Subcutaneous abdominal adipose tissue (tissue), 5 donors: ENCODE measurements around the gene SMU1.

ENCODE experiments used
- H3K27ac ChIP-seq: one replicate; pipeline ENCODE4 v1.7.0; 2013; ENCODE audit warnings: low read depth, mild to moderate bottlenecking, inconsistent platforms, low read length, moderate library complexity
- H3K27me3 ChIP-seq, 5 donors: one replicate each; pipeline ENCODE4 v1.7.0; 2013; ENCODE audit warnings: low read length in 5 of 5, inconsistent platforms in 1 of 5; ENCODE audit not compliant: control insufficient read depth in 5 of 5, insufficient read depth in 4 of 5
- H3K36me3 ChIP-seq, 5 donors: one replicate each; pipeline ENCODE4 v1.7.0; 2013; ENCODE audit warnings: low read length in 5 of 5; ENCODE audit not compliant: control insufficient read depth in 5 of 5, insufficient read depth in 5 of 5
- H3K4me1 ChIP-seq, 5 donors: one replicate each; pipeline ENCODE4 v1.7.0; 2013; ENCODE audit warnings: low read length in 5 of 5, mild to moderate bottlenecking in 3 of 5, moderate library complexity in 1 of 5; ENCODE audit not compliant: control insufficient read depth in 5 of 5, insufficient read depth in 5 of 5
- H3K4me3 ChIP-seq, 5 donors: one replicate each; pipeline ENCODE4 v1.7.0; 2013; ENCODE audit warnings: low read length in 5 of 5, low read depth in 1 of 5
- H3K9ac ChIP-seq, 5 donors: one replicate each; pipeline ENCODE4 v1.7.0; 2013; ENCODE audit warnings: low read length in 5 of 5, mild to moderate bottlenecking in 4 of 5, moderate library complexity in 3 of 5
- H3K9me3 ChIP-seq, 5 donors: one replicate each; pipeline ENCODE4 v1.7.0; 2013; ENCODE audit warnings: low read length in 5 of 5; ENCODE audit not compliant: control insufficient read depth in 5 of 5
- donor health status: healthy.
- donor health status: healthy.
- donor health status: healthy.
- donor health status: healthy.
- donor health status: healthy.

Gene SMU1

DNA sequence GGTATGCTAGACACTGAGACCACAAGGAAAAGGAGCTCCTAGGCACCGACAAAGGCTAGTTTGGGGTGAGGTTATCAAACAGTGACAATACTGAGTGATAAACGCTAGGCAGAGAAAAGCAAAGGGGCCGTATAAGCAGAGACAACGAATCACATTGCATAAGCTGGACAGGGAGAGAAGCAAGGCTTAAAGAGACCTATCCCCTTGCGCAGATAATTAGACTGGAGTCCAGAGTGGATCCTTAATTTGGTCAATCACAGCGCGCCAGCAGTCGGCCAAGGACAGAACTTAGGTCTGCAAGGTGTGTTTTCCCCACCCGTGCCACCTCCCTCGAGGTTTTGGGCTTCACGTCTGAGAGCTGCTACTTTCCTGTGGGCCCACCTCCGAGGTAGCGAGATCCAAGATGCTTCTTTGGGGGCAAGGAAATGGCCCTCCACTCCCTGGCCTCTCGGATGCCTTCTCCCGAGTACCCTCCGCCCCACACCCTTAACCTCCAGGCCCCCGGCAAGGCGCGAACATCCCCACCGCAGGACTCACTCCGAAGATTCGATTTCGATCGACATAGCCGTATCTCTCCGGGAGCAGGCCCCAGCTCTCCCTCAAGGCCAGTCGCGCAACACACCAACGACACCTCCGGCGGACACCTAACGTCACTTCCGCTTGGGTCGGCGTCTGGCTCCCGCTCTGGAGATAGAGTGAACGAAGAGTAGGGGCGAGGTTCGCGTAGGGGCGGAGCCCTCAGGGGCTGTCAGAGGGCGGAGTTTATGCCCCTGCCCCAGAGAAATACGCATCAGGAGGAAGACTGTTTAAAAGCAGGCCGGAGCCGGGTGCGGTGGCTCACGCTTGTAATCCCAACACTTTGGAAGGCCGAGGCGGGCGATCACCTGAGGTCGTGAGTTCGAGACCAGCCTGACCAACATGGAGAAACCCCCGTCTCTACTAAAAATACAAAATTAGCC lies at the start of gene SMU1:
Gene SMU1, minus strand, starts transcription at position 629 of the 959 bp plus-strand sequence. Its CDS starts 66 bp downstream, at position 563.
- H3K27ac ChIP-seq, result peak within 1 kb of the TSS; percentile 94
- no peaks in the 10 kb centered on the region for H3K9me3 ChIP-seq
- peaks cover 0 to 22% (median 19%) of the 10 kb centered on the region in 5 donors for H3K4me1 ChIP-seq
- peak within 1 kb of the TSS; percentile 95 to 100 (median 99) for H3K9ac ChIP-seq
- H3K27me3 ChIP-seq, result no peaks in the 10 kb centered on the region
- peak within 1 kb of the TSS; percentile 89 to 99 (median 93) for H3K4me3 ChIP-seq
- H3K36me3 ChIP-seq, result peaks cover 0 to 27% (median 20%) of the 10 kb centered on the region in 5 donors

DNA sequence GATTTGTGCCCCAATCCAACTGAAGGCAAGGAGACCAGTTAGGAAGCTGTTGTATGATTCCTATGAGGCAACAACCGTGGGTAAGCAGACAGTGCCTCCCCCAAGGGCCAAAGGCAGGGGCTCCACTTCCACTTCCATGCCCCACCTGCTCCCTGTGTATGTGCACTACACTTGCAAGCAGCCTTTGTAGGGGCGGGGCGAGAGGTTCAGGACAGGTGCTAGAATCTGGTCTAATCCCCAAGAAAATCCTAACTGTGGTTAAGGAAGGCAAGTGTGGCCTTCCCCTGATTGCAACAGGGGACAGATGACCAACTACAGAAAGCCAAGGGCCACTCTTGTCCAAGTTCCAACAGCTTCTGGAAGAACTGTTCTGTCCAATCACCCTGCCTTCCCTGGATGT lies 49.0 kb upstream of the SMU1 start:
- Histone ChIP-seq H3K4me1 (peaks cover 2 to 33% (median 30%) of the 10 kb centered on the region in 5 donors), H3K27me3 (no peaks in the 10 kb centered on the region), H3K9me3 (no peaks in the 10 kb centered on the region), H3K27ac (no peak overlapping the region), H3K36me3 (peaks cover 7 to 44% (median 34%) of the 10 kb centered on the region in 5 donors), H3K4me3 (no peak overlapping the region), H3K9ac (no peak overlapping the region)

DNA sequence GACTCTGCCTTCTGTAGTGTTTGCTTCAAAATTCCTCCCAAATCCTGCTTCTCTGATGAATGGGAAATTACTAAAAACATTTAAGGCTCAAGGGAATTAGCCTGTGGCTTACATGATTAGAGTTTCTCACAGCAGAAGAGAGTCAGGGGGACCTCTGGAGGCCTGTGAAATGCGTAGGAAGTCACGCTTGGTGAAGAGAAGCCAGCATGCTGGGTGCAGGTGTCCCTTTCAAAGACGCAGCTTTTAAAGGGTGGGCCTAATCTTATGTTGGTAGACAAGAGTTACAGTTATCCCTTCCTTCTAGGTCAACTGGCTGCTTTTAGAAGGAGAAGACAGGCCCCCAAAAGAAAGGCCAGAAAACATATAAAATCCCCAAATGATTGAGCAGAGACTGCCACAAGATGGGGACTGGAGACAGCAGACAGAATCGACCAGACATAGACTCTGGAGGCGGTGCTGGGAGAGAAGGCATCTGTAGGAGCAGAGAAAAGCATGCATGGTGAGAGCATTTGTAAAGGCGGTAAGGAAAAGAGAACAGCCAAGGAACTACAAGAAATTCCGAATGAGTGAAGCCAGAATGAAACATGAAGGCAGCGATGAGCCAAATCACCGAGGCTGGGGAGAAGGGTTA lies 48.4 kb upstream of the SMU1 start:
- Histone ChIP-seq H3K9ac (no peak overlapping the region), H3K4me1 (peaks cover 2 to 27% (median 25%) of the 10 kb centered on the region in 5 donors), H3K27ac (no peak overlapping the region), H3K27me3 (no peaks in the 10 kb centered on the region), H3K9me3 (no peaks in the 10 kb centered on the region), H3K4me3 (no peak overlapping the region), H3K36me3 (peaks cover 10 to 47% (median 34%) of the 10 kb centered on the region in 5 donors)

- Histone ChIP-seq H3K27ac (no peak overlapping the region), H3K4me1 (peaks cover 2 to 20% (median 18%) of the 10 kb centered on the region in 5 donors), H3K4me3 (no peak overlapping the region), H3K27me3 (no peaks in the 10 kb centered on the region), H3K9me3 (no peaks in the 10 kb centered on the region), H3K9ac (no peak overlapping the region), H3K36me3 (peaks cover 10 to 51% (median 28%) of the 10 kb centered on the region in 5 donors)
Measured at GRCh38 chr9:33124046-33124445, 47.6 kb upstream of the SMU1 start.

DNA sequence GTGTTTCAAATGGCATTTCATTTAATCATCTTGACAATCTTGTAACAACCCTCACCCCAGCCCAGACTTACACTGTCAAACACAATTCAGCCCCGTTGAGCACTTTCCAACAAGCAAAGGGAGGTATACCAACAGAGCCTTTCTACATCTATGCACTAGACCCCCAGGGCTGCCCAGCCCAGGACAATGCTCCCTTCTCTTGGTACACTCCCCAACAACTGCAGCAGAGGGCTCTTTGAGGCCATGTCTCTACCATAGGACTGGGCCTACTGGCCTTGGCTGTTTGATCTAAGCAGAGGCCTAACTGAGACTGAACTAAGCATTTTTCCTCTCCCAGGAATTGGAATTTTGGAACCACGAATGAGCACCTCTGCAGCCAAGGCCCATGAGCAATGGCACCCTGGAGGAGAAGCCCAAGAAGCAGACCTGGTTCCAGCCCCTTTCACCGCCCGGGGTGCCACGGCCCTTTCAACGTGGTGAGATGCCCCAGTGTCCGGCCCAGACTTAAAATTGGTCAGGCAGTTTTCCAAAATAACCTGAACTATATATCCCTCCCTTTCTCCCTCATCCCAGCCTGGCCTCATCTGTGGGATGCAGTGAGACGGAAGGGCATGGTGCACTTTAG lies 47.0 kb upstream of the SMU1 start:
- no peaks in the 10 kb centered on the region for H3K9me3 ChIP-seq
- peaks cover 2 to 20% (median 18%) of the 10 kb centered on the region in 5 donors for H3K4me1 ChIP-seq
- H3K36me3 ChIP-seq, result peaks cover 10 to 47% (median 24%) of the 10 kb centered on the region in 5 donors
- H3K9ac ChIP-seq, result no peak overlapping the region
- H3K4me3 ChIP-seq, result no peak overlapping the region
- H3K27me3 ChIP-seq, result no peaks in the 10 kb centered on the region
- H3K27ac ChIP-seq, result no peak overlapping the region

DNA sequence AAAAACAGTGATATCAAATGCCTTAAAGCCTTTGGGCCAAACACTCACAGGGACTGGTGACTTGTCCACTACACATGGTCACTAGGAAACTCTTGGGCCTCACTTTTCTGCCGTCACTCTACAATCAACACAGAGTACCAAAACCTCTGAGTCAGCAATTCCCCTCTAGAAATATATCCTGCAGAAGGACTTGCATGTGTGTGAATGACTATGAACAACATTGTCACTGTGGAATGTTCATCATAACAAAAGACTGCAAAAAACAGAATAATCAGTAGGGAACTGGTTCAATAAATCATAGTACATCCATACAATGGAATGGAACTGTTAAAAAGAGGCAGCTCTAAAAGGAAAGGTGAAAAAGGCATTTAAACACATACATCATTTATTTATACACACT lies 44.1 kb upstream of the SMU1 start:
- peaks cover 7 to 34% (median 18%) of the 10 kb centered on the region in 5 donors for H3K36me3 ChIP-seq
- H3K4me3 ChIP-seq, result no peak overlapping the region
- no peak overlapping the region for H3K9ac ChIP-seq
- no peaks in the 10 kb centered on the region for H3K9me3 ChIP-seq
- peaks cover 4 to 25% (median 10%) of the 10 kb centered on the region in 5 donors for H3K4me1 ChIP-seq
- no peak overlapping the region for H3K27ac ChIP-seq
- H3K27me3 ChIP-seq, result no peaks in the 10 kb centered on the region

GRCh38 chr9:33117796-33118195 lies 41.3 kb upstream of the SMU1 start:
- no peak overlapping the region for H3K9ac ChIP-seq
- H3K4me1 ChIP-seq, result peaks cover 0 to 15% (median 4%) of the 10 kb centered on the region in 5 donors
- peak overlapping the region; percentile 41 for H3K27ac ChIP-seq
- H3K36me3 ChIP-seq, result peaks cover 7 to 50% (median 43%) of the 10 kb centered on the region in 5 donors
- H3K4me3 ChIP-seq, result no peak overlapping the region
- no peaks in the 10 kb centered on the region for H3K9me3 ChIP-seq
- H3K27me3 ChIP-seq, result no peaks in the 10 kb centered on the region

DNA sequence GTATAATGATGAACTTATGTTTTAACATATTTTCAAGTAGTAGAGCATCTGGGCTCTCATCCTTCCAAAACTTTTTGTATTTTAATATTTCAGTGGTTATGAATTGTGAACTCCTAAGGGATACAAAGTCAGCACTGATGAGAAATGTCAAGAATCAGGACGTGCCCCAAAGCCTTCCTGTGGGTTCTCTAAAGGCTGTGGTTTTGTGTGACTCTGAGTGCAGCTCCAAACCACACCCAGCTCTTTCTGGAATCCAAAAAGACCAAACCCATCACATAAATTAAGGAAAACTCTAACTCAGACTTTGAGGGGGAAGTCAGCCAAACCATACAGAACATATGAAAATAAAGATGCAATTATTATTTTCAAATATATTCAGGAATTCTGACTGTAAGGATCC lies 40.8 kb upstream of the SMU1 start:
- H3K27me3 ChIP-seq, result no peaks in the 10 kb centered on the region
- peak overlapping the region; percentile 41 for H3K27ac ChIP-seq
- H3K9ac ChIP-seq, result no peak overlapping the region
- no peak overlapping the region for H3K4me3 ChIP-seq
- peaks cover 7 to 55% (median 48%) of the 10 kb centered on the region in 5 donors for H3K36me3 ChIP-seq
- peaks cover 0 to 15% (median 4%) of the 10 kb centered on the region in 5 donors for H3K4me1 ChIP-seq
- no peaks in the 10 kb centered on the region for H3K9me3 ChIP-seq

- no peaks in the 10 kb centered on the region for H3K9me3 ChIP-seq
- peaks cover 0 to 15% (median 2%) of the 10 kb centered on the region in 5 donors for H3K4me1 ChIP-seq
- no peak overlapping the region for H3K9ac ChIP-seq
- peak overlapping the region; percentile 41 for H3K27ac ChIP-seq
- H3K27me3 ChIP-seq, result no peaks in the 10 kb centered on the region
- H3K4me3 ChIP-seq, result no peak overlapping the region
- H3K36me3 ChIP-seq, result peaks cover 7 to 59% (median 52%) of the 10 kb centered on the region in 5 donors
Measured at GRCh38 chr9:33116860-33117259, 40.4 kb upstream of the SMU1 start.
